ENCODE results near the gene POLR3B. TPM values are rescaled to one million over a fixed set of nuclear protein-coding genes. Genes with fewer than 3 reads are reported as not detected.
"Not testable (repeated sequence)": the region's sequence is repeated elsewhere in the genome, so short reads cannot be mapped to it uniquely, and the experiment has no call there.

POLR3B gene
- polyA plus RNA-seq, 3 donors: 17.6 to 19.6 (median 18.2) TPM

GRCh38 chr12:106452309-106452708 lies 94.8 kb downstream of the POLR3B start:
- DNase-seq (ENCODE audit: low read depth in 3 of 3, low spot score in 2 of 3): no peak

GRCh38 chr12:106455111-106455510 lies 97.6 kb downstream of the POLR3B start:
- no peak for DNase-seq (ENCODE audit: low read depth in 3 of 3, low spot score in 2 of 3)

GRCh38 chr12:106459124-106459523 lies 101.6 kb downstream of the POLR3B start:
- DNase-seq (ENCODE audit: low read depth in 3 of 3, low spot score in 2 of 3): no peak

GRCh38 chr12:106459534-106459933 lies 102.0 kb downstream of the POLR3B start:
- DNase-seq (ENCODE audit: low read depth in 3 of 3, low spot score in 2 of 3): no peak

GRCh38 chr12:106461730-106462129 lies 104.2 kb downstream of the POLR3B start:
- DNase-seq (ENCODE audit: low read depth in 3 of 3, low spot score in 2 of 3): no peak

- DNase-seq (ENCODE audit: low read depth in 3 of 3, low spot score in 2 of 3): not testable (repeated sequence)
Measured at GRCh38 chr12:106465605-106466004, 108.1 kb downstream of the POLR3B start.

GRCh38 chr12:106475662-106476061 lies 118.1 kb downstream of the POLR3B start:
- DNase-seq (ENCODE audit: low read depth in 3 of 3, low spot score in 2 of 3): not testable (repeated sequence)

GRCh38 chr12:106477627-106478026 lies 120.1 kb downstream of the POLR3B start:
- DNase-seq (ENCODE audit: low read depth in 3 of 3, low spot score in 2 of 3): not testable (repeated sequence)

GRCh38 chr12:106480251-106480650 lies 122.7 kb downstream of the POLR3B start:
- no peak for DNase-seq (ENCODE audit: low read depth in 3 of 3, low spot score in 2 of 3)

- no peak for DNase-seq (ENCODE audit: low read depth in 3 of 3, low spot score in 2 of 3)
Measured at GRCh38 chr12:106481246-106481645, 123.7 kb downstream of the POLR3B start.

GRCh38 chr12:106487664-106488063 lies 130.1 kb downstream of the POLR3B start:
- DNase-seq (ENCODE audit: low read depth in 3 of 3, low spot score in 2 of 3): no peak

GRCh38 chr12:106488884-106489283 lies 131.3 kb downstream of the POLR3B start:
- DNase-seq (ENCODE audit: low read depth in 3 of 3, low spot score in 2 of 3): no peak

- DNase-seq (ENCODE audit: low read depth in 3 of 3, low spot score in 2 of 3): no peak
Measured at GRCh38 chr12:106490264-106490663, 132.7 kb downstream of the POLR3B start.

- no peak for DNase-seq (ENCODE audit: low read depth in 3 of 3, low spot score in 2 of 3)
Measured at GRCh38 chr12:106492857-106493256, 135.3 kb downstream of the POLR3B start.

GRCh38 chr12:106493531-106493930 lies 136.0 kb downstream of the POLR3B start:
- peak in 2 of 3 donors; percentile 16 to 43 for DNase-seq (ENCODE audit: low read depth in 3 of 3, low spot score in 2 of 3)

- DNase-seq (ENCODE audit: low read depth in 3 of 3, low spot score in 2 of 3): no peak
Measured at GRCh38 chr12:106495354-106495965, 137.9 kb downstream of the POLR3B start.

GRCh38 chr12:106498056-106498455 lies 140.5 kb downstream of the POLR3B start:
- DNase-seq (ENCODE audit: low read depth in 3 of 3, low spot score in 2 of 3): no peak

GRCh38 chr12:106499628-106500027 lies 142.1 kb downstream of the POLR3B start:
- DNase-seq (ENCODE audit: low read depth in 3 of 3, low spot score in 2 of 3): no peak

- no peak for DNase-seq (ENCODE audit: low read depth in 3 of 3, low spot score in 2 of 3)
Measured at GRCh38 chr12:106506691-106507090, 149.1 kb downstream of the POLR3B start.

GRCh38 chr12:106508966-106509365 lies 151.4 kb downstream of the POLR3B start:
- DNase-seq (ENCODE audit: low read depth in 3 of 3, low spot score in 2 of 3): no peak

- no peak for DNase-seq (ENCODE audit: low read depth in 3 of 3, low spot score in 2 of 3)
Measured at GRCh38 chr12:106511365-106511764, 153.8 kb downstream of the POLR3B start.

GRCh38 chr12:106517314-106517713 lies 159.8 kb downstream of the POLR3B start:
- DNase-seq (ENCODE audit: low read depth in 3 of 3, low spot score in 2 of 3): no peak

- no peak for DNase-seq (ENCODE audit: low read depth in 3 of 3, low spot score in 2 of 3)
Measured at GRCh38 chr12:106519607-106520021, 162.1 kb downstream of the POLR3B start.

Measured in right renal cortex interstitium (tissue), 3 donors.